IMR-90 (cell line): ENCODE data around the gene HYAL1. TPM values are rescaled to one million over a fixed set of nuclear protein-coding genes. Genes with fewer than 3 reads are reported as not detected.

Source experiments
- ATAC-seq: fragments of 200-7000 bp; cut with Tn5 transposase; 2 replicates; pipeline ENCODE4 v1.9.1; 2020; ENCODE audit warnings: low read depth, mild to moderate bottlenecking, moderate library complexity
- BruUV-seq: library from RNA; stranded (reverse); fragments of 400-500 nt; replicated peaks from 2 replicates; lab custom pipeline; 2021; lab: Mats Ljungman, UMichigan
- CTCF ChIA-PET: fragments of 300-600 bp; formaldehyde crosslinking; extraction: SDS; loops from one replicate; lab custom pipeline; 2021; ENCODE audit warnings: antibody characterized with exemption; lab: Yijun Ruan, JAX
- POLR2A ChIA-PET: fragments of 300-600 bp; sonication (Branson Sonifier 250); formaldehyde crosslinking; loops from one replicate; lab custom pipeline; 2022; ENCODE audit warnings: antibody characterized with exemption; ENCODE audit not compliant: unreplicated experiment; lab: Charles Lee
- DNase-seq: peaks from one replicate; pipeline ENCODE4 v3.0.0; 2013
- H2AFZ ChIP-seq: replicated peaks from 2 replicates; pipeline ENCODE3; 2013; ENCODE audit warnings: low read length, mild to moderate bottlenecking; ENCODE audit not compliant: poor library complexity
- H2AK5ac ChIP-seq: 2 replicates; pipeline ENCODE4 v1.6.1; 2013; ENCODE audit warnings: low read depth, low read length, inconsistent platforms
- H2AK9ac ChIP-seq: replicated peaks from 2 replicates; pipeline ENCODE3; 2013; ENCODE audit warnings: mild to moderate bottlenecking, low read depth, low read length, moderate library complexity; ENCODE audit not compliant: poor library complexity
- H2BK120ac ChIP-seq: 2 replicates; pipeline ENCODE4 v1.6.1; 2013; ENCODE audit warnings: low read depth, low read length, inconsistent platforms
- H2BK15ac ChIP-seq: 3 replicates; pipeline ENCODE4 v1.6.1; 2013; ENCODE audit warnings: low read depth, low read length, inconsistent platforms
- H2BK20ac ChIP-seq: 2 replicates; pipeline ENCODE4 v1.6.1; 2013; ENCODE audit warnings: low read depth, mild to moderate bottlenecking, inconsistent platforms, low read length, moderate library complexity
- H2BK5ac ChIP-seq: 2 replicates; pipeline ENCODE4 v1.6.1; 2013; ENCODE audit warnings: mild to moderate bottlenecking, low read depth, low read length, inconsistent platforms; ENCODE audit not compliant: poor library complexity, severe bottlenecking
- H3K14ac ChIP-seq: replicated peaks from 2 replicates; pipeline ENCODE4 v1.6.1; 2013; ENCODE audit warnings: low read depth, low read length, inconsistent platforms
- H3K18ac ChIP-seq: 2 replicates; pipeline ENCODE4 v1.6.1; 2013; ENCODE audit warnings: low read depth, low read length, control low read depth
- H3K23ac ChIP-seq: 2 replicates; pipeline ENCODE4 v1.6.1; 2013; ENCODE audit warnings: low read depth, low read length, inconsistent platforms
- H3K27ac ChIP-seq: 2 replicates; pipeline ENCODE4 v1.5.1; 2013; ENCODE audit warnings: mild to moderate bottlenecking, control low read depth, low read length; ENCODE audit not compliant: insufficient read depth
- H3K27me3 ChIP-seq: 2 replicates; pipeline ENCODE4 v1.6.1; 2013; ENCODE audit warnings: low read length; ENCODE audit not compliant: control insufficient read depth, insufficient read depth
- H3K36me3 ChIP-seq: 2 replicates; pipeline ENCODE4 v1.6.1; 2013; ENCODE audit warnings: low read length, mixed read lengths; ENCODE audit not compliant: control insufficient read depth, insufficient read depth
- H3K4ac ChIP-seq: 2 replicates; pipeline ENCODE4 v1.6.1; 2013; ENCODE audit warnings: low read depth, low read length, inconsistent platforms
- H3K4me1 ChIP-seq: 2 replicates; pipeline ENCODE4 v1.6.1; 2013; ENCODE audit warnings: low read length, mixed read lengths; ENCODE audit not compliant: control insufficient read depth, insufficient read depth
- H3K4me2 ChIP-seq: 2 replicates; pipeline ENCODE4 v1.6.1; 2013; ENCODE audit warnings: low read depth, mild to moderate bottlenecking, control low read depth, low read length, moderate library complexity
- H3K4me3 ChIP-seq: 2 replicates; pipeline ENCODE4 v1.5.1; 2013; ENCODE audit warnings: low read depth, mild to moderate bottlenecking, control low read depth, low read length, moderate library complexity; ENCODE audit not compliant: insufficient read depth
- H3K56ac ChIP-seq: 2 replicates; pipeline ENCODE4 v1.6.1; 2013; ENCODE audit warnings: low read length, inconsistent platforms; ENCODE audit not compliant: insufficient read depth; ENCODE audit errors: extremely low read depth
- H3K79me1 ChIP-seq, 2 experiments: 2 replicates each; pipeline ENCODE4 v1.6.1; 2013; ENCODE audit warnings: low read length in 2 of 2, inconsistent platforms in 1 of 2, low read depth in 1 of 2
- H3K9ac ChIP-seq: 2 replicates; pipeline ENCODE4 v1.6.1; 2013; ENCODE audit warnings: low read depth, low read length, control low read depth
- H3K9me1 ChIP-seq: 2 replicates; pipeline ENCODE4 v1.6.1; 2013; ENCODE audit warnings: low read length, inconsistent platforms; ENCODE audit not compliant: insufficient read depth
- H3K9me3 ChIP-seq: 2 replicates; pipeline ENCODE4 v1.6.1; 2013; ENCODE audit warnings: low read length; ENCODE audit not compliant: control insufficient read depth, insufficient read depth
- H4K20me1 ChIP-seq: 2 replicates; pipeline ENCODE4 v1.6.1; 2013; ENCODE audit warnings: low read length, inconsistent platforms; ENCODE audit not compliant: insufficient read depth
- H4K5ac ChIP-seq: 2 replicates; pipeline ENCODE4 v1.6.1; 2013; ENCODE audit warnings: mild to moderate bottlenecking, low read depth, low read length, control low read depth
- H4K8ac ChIP-seq, 2 experiments: 2 replicates each; pipeline ENCODE4 v1.6.1; 2013; ENCODE audit warnings: low read depth in 2 of 2, low read length in 2 of 2, control low read depth in 1 of 2, inconsistent platforms in 1 of 2
- H4K91ac ChIP-seq: 2 replicates; pipeline ENCODE4 v1.6.1; 2013; ENCODE audit warnings: low read depth, low read length, inconsistent platforms; ENCODE audit not compliant: insufficient read depth
- BHLHE40 ChIP-seq: fragments of 150-350 bp; IDR thresholded peaks from 2 replicates; pipeline ENCODE4 v1.6.1; 2016; ENCODE audit warnings: mild to moderate bottlenecking, low read depth, low read length
- CEBPB ChIP-seq: IDR thresholded peaks from 2 replicates; pipeline ENCODE4 v1.6.1; 2012; ENCODE audit warnings: low read depth, low read length, improper control_type of control experiment
- FOS ChIP-seq: fragments of 150-350 bp; IDR thresholded peaks from 2 replicates; pipeline ENCODE4 v1.6.1; 2016; ENCODE audit warnings: low read depth, low read length
- MAFK ChIP-seq: IDR thresholded peaks from 2 replicates; pipeline ENCODE4 v1.6.1; 2012; ENCODE audit warnings: low read depth, low read length, improper control_type of control experiment
- MAZ ChIP-seq: IDR thresholded peaks from 2 replicates; pipeline ENCODE4 v1.6.1; 2012; ENCODE audit warnings: low read depth, mild to moderate bottlenecking, low read length, improper control_type of control experiment, moderate library complexity, borderline replicate concordance
- POLR2A ChIP-seq: IDR thresholded peaks from 2 replicates; pipeline ENCODE4 v1.6.1; 2012; ENCODE audit warnings: mild to moderate bottlenecking, low read depth, low read length
- RCOR1 ChIP-seq: IDR thresholded peaks from 2 replicates; pipeline ENCODE4 v1.6.1; 2012; ENCODE audit warnings: mild to moderate bottlenecking, low read length, improper control_type of control experiment; ENCODE audit not compliant: insufficient replicate concordance
- RFX5 ChIP-seq: IDR thresholded peaks from 2 replicates; pipeline ENCODE4 v1.8.0; 2012; ENCODE audit warnings: low read depth, mild to moderate bottlenecking, low read length, moderate library complexity
- WGBS, 2 experiments: methylation state at CpG; one replicate each; pipeline versions ENCODE4 v1.1.5 to v1.1.7; 2013; ENCODE audit warnings: missing lambda C conversion rate in 2 of 2; ENCODE audit not compliant: insufficient read length in 1 of 2; ENCODE audit errors: extremely low coverage in 2 of 2; 5-methylcytosine and 5-hydroxymethylcytosine counted together
- dilution Hi-C: fragments of 300-500 bp; cut with HindIII; formaldehyde crosslinking; loops from one replicate; pipeline ENCODE4 v1.14.3; 2018; ENCODE audit warnings: low sequenced_read_pairs; ENCODE audit not compliant: unreplicated experiment
- in situ Hi-C: fragments of 300-500 bp; cut with MboI; formaldehyde crosslinking; loops from 3 replicates; pipeline ENCODE4 v1.14.3; 2019; ENCODE audit warnings: low sequenced_read_pairs, inconsistent platforms, mixed read lengths
- intact Hi-C: fragments of 100-400 bp; cut with micrococcal nuclease; formaldehyde crosslinking; loops from 2 replicates; pipeline ENCODE4 v1.10.0; 2022
- polyA plus RNA-seq, 3 experiments: library from polyadenylated mRNA; depleted of rRNA; stranded (reverse); fragments of >200 nt; gene quantifications; 2 replicates each; pipeline ENCODE4 v1.2.3, GENCODE V29; 2012; ENCODE audit warnings: low replicate concordance in 1 of 3
- total RNA-seq: library from RNA; depleted of rRNA; stranded (reverse); fragments of >200 nt; gene quantifications from 2 replicates; pipeline ENCODE4 v1.2.3, GENCODE V29; 2012
- TF ChIP-seq, protein P1 (sequence below): conservative IDR thresholded peaks from 2 replicates; pipeline ENCODE4 v1.5.1; 2012; ENCODE audit warnings: mild to moderate bottlenecking, low read depth, low read length, improper control_type of control experiment
- TF ChIP-seq, protein P2 (sequence below): fragments of 150-350 bp; IDR thresholded peaks from 2 replicates; pipeline ENCODE4 v1.6.1; 2016; ENCODE audit warnings: low read depth, mild to moderate bottlenecking, low read length, moderate library complexity, borderline replicate concordance
- TF ChIP-seq, protein P3 (sequence below): fragments of 150-350 bp; IDR thresholded peaks from 2 replicates; pipeline ENCODE4 v1.6.1; 2017; ENCODE audit warnings: mild to moderate bottlenecking, antibody characterized with exemption, low read length, low read depth

HYAL1 gene
- total and polyA plus RNA-seq, 2 of the 4 experiments (the other 2 are of a cell fraction): 0.32 to 0.36 TPM

DNA sequence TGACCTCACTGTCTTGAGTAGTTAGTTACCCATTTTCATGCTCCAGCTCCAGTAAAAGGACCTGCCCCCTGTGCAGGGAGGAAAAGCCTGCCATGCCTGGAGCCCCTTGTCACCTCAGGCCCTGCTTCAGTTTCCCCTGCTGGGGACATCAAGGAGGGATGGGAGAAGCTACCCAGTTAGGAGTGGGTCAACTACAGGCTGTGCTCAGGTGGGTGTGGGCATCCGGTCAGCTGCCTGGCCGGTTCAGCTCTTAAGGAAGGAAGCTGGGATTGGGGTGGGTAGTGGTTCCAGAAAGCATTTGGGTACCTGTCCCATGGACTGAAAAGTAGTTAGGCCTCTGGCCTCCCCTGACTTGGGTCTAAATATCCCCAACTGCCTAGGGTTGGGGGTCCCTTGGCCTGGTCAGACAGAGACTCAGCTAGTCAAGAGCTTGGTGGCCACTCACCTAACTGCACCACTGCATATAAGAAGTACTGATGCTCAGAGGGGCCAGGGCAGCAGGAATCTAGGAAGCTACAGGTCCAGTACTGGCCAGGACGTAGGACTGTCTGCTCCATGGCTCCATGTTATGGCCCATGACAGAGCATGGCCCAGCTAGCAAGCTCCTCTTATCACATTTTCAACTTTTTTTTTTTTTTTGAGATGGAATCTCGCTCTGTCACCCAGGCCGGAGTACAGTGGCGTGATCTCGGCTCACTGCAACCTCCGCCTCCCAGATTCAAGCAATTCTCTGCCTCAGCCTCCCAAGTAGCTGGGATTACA lies 23.9 kb downstream of the HYAL1 start:
- H2BK120ac ChIP-seq: no peak overlapping the region
- no peak overlapping the region for H2BK5ac ChIP-seq
- no peak overlapping the region; the same call in 1 of the 2 replicates for H3K14ac ChIP-seq
- no peak overlapping the region for H2BK15ac ChIP-seq
- H3K4me2 ChIP-seq: no peak overlapping the region
- in situ Hi-C loops: no loop called here
- CTCF ChIA-PET: interaction anchor here (0.6 kb wide), 1 partner anchor 53 kb away, joined by 5 read pairs; no protein-coding TSS in a partner anchor
- H4K8ac ChIP-seq: no peak overlapping the region
- H4K5ac ChIP-seq: no peak overlapping the region
- no peak overlapping the region for H2AFZ ChIP-seq
- no peaks in the 10 kb centered on the region for H4K20me1 ChIP-seq
- intact Hi-C loops: no loop called here
- H3K4ac ChIP-seq: no peak overlapping the region
- H2BK20ac ChIP-seq: no peak overlapping the region
- no peaks in the 10 kb centered on the region for H3K9me3 ChIP-seq
- no peaks in the 10 kb centered on the region for H3K27me3 ChIP-seq
- no peak overlapping the region for H3K4me3 ChIP-seq
- DNase-seq (no peak), ATAC-seq (no peak; the same call in 1 of the 2 replicates)
- no peaks in the 10 kb centered on the region for H3K9me1 ChIP-seq
- H3K79me1 ChIP-seq: no peaks in the 10 kb centered on the region
- no peak overlapping the region for H3K9ac ChIP-seq
- no peak overlapping the region for H3K18ac ChIP-seq
- POLR2A ChIA-PET: interaction anchor here (0.7 kb wide), 1 partner anchor 220 kb away, joined by 5 read pairs; no protein-coding TSS in a partner anchor
- H2AK9ac ChIP-seq: peak overlapping the region; percentile 88
- BruUV-seq: no TSS peak
- TF ChIP-seq POLR2A (no peak), FOS (no peak), RFX5 (no peak), BHLHE40 (no peak), MAZ (no peak), CEBPB (no peak), RCOR1 (no peak), MAFK (no peak)
- TF ChIP-seq, protein P1, sequence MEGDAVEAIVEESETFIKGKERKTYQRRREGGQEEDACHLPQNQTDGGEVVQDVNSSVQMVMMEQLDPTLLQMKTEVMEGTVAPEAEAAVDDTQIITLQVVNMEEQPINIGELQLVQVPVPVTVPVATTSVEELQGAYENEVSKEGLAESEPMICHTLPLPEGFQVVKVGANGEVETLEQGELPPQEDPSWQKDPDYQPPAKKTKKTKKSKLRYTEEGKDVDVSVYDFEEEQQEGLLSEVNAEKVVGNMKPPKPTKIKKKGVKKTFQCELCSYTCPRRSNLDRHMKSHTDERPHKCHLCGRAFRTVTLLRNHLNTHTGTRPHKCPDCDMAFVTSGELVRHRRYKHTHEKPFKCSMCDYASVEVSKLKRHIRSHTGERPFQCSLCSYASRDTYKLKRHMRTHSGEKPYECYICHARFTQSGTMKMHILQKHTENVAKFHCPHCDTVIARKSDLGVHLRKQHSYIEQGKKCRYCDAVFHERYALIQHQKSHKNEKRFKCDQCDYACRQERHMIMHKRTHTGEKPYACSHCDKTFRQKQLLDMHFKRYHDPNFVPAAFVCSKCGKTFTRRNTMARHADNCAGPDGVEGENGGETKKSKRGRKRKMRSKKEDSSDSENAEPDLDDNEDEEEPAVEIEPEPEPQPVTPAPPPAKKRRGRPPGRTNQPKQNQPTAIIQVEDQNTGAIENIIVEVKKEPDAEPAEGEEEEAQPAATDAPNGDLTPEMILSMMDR: no peak
- TF ChIP-seq, protein P2, sequence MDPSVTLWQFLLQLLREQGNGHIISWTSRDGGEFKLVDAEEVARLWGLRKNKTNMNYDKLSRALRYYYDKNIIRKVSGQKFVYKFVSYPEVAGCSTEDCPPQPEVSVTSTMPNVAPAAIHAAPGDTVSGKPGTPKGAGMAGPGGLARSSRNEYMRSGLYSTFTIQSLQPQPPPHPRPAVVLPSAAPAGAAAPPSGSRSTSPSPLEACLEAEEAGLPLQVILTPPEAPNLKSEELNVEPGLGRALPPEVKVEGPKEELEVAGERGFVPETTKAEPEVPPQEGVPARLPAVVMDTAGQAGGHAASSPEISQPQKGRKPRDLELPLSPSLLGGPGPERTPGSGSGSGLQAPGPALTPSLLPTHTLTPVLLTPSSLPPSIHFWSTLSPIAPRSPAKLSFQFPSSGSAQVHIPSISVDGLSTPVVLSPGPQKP: no peak
- TF ChIP-seq, protein P3, sequence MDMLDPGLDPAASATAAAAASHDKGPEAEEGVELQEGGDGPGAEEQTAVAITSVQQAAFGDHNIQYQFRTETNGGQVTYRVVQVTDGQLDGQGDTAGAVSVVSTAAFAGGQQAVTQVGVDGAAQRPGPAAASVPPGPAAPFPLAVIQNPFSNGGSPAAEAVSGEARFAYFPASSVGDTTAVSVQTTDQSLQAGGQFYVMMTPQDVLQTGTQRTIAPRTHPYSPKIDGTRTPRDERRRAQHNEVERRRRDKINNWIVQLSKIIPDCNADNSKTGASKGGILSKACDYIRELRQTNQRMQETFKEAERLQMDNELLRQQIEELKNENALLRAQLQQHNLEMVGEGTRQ: no peak
- WGBS, 2 experiments: no CpG with 5 or more reads among the region's 8 CpGs
- dilution Hi-C loops: no loop called here
- H4K91ac ChIP-seq: no peak overlapping the region
- peaks cover 17% of the 10 kb centered on the region; the same call in 1 of the 2 replicates for H3K36me3 ChIP-seq
- H3K56ac ChIP-seq: no peak overlapping the region
- no peak overlapping the region for H2AK5ac ChIP-seq
- H3K4me1 ChIP-seq: no peaks in the 10 kb centered on the region
- no peak overlapping the region for H3K23ac ChIP-seq
- H3K27ac ChIP-seq: no peak overlapping the region
